HG03064 (cell line): ENCODE data around the gene EPHB2.
"Not testable (repeated sequence)": the region's sequence is repeated elsewhere in the genome, so short reads cannot be mapped to it uniquely, and the experiment has no call there.

Experiments
- ATAC-seq: cut with Tn5 transposase; IDR thresholded peaks from one replicate; pipeline ENCODE4 v1.9.1; 2021; ENCODE audit warnings: low read depth; ENCODE audit not compliant: unreplicated experiment

EPHB2 gene

DNA sequence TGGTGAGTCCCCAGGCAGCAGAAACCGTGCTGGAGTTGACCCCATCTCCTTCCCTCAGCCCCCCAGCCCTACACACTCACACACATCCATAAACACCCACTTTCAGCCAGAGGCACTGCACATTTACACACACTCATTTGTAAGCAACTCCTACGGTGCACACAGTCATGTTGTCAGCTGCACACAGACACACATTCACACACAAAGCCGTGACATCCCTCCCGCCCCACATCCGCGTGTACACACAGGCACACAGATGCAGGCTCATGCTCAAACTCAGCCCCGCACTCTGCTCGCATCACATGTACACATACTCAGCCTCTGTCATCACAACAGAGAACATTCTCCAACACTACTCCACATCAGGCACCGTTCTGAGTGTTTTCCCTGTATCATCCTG is 214.5 kb downstream of the EPHB2 start:
- no peak for ATAC-seq

DNA sequence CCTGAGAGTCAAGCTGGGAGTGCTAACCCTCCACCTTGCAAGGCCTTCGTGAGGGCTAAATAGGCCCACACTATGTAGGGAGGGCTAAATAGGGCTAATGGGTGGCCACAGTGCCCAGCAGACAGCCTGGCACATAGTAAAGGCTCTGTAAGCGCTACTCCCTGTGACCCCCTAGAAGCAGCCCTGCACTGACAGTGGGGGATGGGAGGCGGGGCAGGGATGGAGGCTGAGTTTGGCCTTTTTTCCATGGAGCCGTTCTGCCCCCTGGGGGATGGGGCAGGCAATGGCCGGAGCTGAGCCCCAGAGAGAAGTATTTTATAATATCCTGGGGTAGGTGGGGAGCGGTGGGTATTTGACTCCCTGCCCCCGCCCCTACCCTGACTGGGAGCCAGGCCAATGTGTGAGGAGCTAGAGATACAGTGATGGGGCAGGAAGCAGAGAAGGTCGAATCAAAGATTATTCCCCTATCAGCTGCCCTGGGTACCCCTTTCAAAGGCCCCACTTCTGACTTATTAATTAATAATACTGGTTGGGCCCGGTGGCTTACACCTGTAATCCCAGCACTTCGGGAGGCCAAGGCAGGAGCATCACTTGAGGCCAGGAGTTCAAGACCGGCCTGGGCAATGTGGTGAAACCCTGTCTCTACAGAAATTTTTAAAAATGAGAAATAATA is 219.7 kb downstream of the EPHB2 start:
- no peak for ATAC-seq

DNA sequence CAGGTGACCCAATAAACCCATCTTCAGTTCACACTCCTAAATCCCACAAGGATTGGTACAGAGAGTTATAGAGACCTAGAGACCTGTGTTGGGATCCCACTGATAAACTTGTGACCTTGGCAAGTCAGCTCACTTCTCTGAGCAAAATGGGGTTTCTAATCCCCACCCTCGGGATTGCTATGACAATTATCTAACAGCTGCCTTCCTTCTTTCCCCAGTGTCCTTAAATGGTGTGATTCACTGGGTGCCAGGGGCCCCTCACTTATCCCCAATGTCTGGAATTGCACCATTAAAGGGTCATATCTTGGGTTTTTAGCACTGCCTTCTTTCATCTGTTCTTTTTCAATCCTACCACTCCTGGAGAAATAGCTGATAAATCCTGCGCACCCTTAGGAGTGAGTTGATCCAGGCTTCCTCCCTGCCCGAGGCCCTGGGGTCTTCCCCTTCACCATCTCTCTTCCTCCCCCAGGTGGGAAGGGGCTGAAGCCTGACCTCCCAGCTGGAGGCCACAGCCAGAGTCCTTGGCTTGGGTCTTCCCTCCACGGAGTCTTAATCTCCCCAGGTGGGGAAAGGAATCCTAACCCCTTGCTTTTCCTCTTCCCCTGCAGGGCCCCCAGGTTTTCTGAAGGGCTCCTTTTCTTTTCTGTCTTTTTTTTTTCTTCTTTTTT is 222.3 kb downstream of the EPHB2 start:
- ATAC-seq = no peak

DNA sequence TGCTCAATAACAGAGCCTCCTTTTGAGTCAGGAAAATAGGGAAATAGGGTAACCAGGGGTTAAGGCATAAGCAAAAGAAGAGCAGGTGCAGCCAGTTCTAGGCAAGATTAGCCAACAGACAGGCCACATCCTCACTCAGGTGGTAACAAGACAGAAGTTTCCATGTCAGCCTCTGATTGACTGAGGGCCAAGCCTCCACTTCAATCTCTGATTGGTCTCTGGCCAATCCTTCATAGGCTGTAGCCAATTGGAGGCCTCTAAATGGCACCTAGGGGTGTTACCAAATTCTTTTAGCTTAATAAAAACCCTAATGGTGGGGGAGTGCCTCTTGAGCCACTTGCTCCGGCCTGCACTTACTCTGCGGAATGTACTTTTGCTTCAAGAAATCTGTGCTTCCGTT is 224.8 kb downstream of the EPHB2 start:
- no peak for ATAC-seq

DNA sequence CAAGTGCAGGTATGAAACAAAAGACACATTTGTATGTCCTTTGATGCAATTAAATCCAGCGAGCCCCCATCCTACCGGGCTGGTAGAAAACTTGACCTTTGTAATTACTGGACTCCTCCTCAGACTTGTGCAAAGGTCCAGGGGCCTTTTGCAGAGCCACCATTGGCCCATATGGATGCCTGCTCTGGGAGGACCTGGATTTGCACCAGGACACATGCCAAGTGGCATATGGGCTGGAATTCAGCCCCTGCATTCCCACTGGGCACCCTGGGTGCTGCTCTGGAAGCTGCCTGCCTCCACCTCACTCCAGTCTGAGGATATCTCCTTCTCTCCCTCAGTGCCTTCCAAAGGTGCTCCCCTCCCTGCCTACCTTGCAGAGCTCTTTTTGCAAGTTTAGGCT is 226.0 kb downstream of the EPHB2 start:
- ATAC-seq = no peak

DNA sequence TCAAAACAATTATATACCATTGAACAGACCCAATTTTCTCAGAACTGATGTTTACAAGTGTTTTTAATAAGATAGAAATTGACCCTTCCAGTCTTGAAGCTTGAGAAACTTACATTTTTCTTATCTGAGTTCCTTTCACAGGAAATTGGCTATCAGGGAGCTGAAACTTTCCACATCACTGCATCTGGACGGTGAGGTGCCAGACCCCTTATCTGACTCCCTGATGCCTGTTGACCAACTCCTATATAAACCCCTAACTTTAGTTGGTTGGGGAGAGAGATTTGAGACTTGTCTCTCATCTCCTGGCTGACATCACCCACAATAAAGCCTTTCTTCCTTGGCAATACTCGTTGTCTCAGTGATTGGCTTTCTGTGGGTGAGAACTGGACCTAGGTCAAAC is 230.6 kb downstream of the EPHB2 start:
- no peak for ATAC-seq

DNA sequence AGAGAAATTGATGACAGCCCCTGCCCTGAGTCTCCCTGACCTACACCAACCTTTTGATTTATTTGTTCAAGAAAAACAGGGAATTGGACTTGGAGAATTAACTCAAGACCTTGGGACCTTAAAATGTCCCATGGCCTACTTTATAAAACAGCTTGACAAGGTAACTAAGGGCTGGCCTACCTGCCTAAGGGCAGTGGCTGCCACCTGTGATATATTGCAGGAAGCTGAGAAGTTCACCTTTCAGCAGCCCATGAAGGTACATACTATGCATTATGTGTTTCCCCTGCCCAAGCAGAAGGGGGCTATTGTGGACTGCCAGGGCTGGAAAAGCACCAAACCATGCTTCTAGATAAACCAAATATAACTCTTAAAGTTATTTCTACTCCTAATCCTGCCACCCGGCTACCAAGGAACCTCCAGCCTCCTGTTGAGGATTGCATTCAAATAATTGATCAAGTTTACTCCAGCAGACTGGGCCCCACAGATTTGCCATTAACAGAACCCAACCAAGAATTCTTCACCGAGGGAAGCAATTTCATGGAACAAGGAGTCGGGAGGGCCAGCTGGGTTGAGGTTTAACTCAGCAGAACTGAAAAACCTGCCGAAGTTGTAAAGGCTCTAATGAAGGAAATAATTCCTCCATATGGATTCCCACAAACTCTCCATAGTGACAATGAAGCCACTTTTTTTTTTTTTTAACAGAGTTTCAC is 233.9 kb downstream of the EPHB2 start:
- ATAC-seq = no peak

DNA sequence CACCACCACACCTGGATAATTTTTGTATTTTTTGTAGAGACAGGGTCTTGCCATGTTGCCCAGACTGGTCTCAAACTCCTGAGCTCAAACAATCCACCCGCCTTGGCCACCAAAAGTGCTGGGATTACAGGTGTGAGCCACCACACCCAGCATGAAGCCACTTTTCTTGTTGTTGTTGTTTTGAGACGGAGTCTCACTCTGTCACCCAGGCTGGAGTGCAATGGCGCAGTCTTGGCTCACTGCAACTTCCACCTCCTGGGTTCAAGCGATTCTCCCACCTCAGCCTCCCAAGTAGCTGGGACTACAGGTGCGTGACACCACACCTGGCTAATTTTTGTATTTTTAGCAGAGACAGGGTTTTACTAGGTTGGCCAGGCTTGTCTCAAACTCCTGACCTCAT is 234.5 kb downstream of the EPHB2 start:
- not testable (repeated sequence) for ATAC-seq

DNA sequence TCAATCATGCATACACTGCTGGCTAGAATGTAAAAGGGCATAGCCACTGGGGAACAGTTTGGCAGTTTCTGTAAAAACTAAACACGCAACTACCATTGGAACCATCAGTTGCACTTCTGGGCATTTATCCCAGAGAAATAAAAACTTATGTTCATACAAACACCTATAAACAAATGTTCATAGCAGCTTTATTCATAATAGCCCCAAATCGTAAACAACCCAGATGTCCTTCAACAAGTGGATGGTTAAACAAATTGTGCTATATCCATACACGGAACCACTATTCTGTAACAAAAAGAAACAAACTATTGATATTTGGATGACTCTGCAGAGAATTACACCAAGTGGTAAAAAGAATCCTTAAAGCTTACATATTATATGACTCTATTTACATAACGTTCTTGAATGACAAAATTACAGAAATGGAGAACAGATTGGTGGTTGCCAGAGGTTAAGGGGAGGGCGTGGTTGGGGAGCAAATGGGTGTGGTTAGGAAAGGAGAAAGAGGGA is 239.2 kb downstream of the EPHB2 start:
- ATAC-seq = no peak

DNA sequence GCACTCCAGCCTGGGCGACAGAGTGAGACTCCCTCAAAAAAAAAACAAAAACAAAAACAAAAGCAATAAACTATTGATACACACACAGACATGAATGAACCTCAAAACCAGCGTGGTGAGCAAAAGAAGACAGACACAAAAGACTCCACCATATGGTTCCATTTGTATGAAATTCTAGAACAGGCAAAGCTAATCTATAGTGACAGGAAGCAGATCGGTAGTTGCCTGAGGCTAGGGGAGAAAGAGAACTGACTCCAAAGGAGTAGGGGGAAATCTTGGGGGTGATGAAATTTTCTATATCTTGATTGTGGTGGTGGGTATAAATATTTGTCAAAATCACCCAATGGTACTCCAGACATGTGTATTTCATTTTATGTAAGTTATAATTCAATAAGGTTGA is 241.2 kb downstream of the EPHB2 start:
- no peak for ATAC-seq

DNA sequence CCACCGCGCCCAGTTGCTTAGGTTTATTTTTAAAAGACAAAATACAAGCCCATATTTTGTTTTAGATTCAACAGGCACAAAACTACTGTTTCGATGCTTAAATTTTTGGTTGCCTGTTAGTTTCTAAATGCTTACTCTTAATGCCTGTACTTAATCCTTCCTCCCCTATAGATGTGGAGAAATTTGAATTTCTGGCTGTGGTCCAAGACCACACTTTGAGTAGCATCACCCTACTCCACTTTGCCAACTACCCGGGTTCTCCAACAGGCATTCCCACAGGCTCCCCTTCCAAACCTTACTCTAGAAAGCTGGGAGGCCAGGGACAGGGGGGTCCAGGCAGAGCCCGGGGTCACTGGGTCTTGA is 242.0 kb downstream of the EPHB2 start:
- no peak for ATAC-seq

DNA sequence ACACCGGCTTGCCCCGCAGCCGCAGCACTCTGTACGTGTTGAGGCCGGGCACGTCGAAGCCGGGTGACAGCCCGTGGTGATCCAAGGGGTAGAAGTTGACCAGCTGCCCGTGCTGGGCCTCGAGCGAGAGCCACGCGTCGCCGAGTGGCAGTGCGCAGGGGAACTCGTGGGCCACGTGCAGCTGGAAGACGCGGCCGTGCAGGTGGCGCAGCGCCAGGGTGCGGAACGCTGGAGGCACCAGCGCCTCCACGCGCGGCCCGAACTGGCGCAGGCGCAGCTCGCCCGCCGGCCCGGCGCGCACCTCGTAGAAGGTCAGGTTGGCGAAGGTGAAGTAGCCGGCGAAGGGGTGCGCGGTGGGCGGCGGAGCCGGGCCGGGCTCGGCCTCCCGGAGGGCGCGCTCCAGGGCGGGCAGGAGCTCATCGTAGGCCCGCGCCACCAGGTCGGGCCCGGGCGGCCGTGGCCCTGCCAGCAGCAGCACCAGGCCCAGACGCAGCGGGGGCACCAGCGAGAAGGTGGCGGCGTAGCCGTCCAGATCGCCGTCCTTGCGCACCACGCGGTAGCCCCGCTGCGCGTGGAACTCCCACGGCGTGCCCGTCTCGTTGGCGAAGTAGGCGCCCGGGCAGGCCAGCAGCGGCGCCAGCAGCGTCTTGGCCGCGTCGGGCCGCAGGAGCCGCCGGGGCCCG is 242.6 kb downstream of the EPHB2 start:
- no peak for ATAC-seq

DNA sequence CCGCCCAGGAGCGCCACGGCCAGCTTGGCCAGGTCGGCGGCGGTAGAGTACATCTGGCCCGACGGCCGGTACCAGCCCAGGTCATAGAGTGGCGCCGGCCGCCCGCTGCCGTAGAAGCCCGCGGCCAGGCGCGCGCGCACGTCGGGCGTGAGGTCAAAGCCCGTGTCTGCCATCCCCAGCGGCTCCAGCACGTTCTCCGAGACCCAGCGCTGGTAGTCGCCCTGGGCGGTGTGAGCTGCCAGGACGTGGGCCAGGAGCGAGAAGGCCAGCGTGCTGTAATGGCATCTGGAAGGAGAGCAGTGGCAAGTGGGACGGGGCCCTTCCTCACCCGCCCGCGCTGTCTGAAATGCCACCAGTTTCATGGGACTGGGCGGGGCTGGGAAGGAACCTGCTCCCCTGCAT is 243.1 kb downstream of the EPHB2 start:
- no peak for ATAC-seq

DNA sequence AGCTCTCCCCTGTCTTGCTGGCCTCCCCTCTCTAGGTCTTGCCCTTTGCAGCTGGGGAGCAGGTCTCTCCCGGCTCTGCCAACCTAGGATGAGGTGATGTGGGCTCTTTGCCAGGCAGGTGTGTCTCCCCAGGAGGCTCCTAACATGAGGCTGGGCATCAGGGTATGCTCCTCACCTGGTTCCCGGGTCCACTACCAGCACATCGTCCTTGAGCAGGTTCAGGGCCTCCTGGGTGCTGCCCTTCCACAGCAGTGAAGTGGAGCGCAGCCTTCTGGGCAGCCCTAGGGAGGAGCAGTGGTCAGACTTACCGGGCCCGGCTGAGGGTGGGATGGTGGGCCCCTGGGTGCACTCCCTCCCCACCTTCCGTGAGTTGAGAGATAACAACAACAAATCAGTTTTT is 244.5 kb downstream of the EPHB2 start:
- no peak for ATAC-seq

DNA sequence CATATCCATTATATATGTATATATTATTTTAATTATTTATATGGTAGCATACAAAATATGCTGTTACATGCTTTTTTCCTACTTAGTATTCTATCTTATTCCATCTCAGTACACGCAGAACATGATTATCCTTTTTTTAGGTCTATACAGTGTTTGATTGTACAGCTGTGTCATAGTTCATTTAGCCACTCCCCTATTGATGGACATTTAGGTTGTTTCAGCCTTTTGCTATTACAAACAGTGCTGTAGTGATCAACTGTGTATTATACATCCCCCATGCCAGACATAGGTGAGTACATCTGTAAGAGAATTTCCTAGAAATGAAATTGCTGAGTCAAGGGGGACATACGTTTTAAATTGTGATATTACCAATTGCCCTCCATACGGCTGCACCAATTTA is 246.4 kb downstream of the EPHB2 start:
- ATAC-seq = no peak

DNA sequence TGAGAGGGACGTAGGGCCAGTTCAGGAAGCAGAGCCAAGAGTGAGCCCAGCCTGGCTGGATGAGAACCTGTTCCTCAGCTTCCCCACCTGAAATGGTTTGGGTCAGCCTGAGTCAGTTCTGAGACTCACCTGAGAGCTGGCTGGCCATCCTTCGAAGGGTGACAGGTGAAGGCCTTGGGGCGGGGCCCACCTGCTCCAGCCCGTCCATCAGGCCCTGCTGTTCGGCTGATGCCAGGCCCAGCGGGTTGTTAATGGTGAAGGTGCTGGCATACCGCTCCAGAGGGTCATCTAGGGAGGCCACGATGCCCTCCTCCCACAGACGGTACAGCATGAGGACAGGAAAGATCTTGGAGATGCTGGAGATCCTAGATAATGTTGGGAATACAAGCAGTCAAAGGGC is 247.9 kb downstream of the EPHB2 start:
- no peak for ATAC-seq

DNA sequence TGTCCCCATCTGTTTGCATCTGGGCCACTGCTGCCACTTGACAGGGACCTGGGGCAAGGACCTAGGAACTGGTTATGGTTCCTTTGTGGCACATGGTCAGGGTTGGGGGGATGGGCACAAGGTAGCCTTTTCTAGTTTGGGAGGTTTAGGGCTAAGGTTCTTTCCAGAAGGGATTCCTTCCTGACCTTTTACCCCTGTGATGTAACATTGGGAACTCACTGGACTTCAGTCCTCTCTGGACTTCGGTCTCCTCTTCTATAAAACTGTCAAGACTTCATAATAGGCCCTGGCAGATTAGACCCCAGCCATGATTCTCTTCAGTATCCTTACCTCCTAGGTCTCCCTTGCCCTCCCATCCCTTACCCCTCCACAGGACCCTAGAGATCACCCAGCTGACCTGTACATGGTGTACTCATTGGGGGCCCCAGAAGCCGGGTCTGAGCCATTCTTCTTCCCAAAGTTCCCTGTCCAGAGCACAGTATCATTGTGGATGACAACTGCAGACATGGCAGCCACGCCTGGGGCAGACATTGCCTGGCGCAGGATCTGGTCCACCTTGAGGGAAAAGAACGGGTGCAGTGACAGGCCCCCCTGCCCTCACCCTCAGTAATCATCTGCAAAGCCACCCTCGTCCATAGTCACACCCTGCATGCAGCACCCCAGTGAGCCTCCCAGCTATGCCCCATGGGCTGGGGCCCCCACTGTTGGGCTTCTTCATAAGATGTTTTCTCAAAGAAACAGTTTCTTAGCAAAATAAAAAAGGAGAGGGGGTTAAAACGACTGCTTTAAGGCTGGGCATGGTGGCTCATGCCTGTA is 249.1 kb downstream of the EPHB2 start:
- ATAC-seq = no peak

DNA sequence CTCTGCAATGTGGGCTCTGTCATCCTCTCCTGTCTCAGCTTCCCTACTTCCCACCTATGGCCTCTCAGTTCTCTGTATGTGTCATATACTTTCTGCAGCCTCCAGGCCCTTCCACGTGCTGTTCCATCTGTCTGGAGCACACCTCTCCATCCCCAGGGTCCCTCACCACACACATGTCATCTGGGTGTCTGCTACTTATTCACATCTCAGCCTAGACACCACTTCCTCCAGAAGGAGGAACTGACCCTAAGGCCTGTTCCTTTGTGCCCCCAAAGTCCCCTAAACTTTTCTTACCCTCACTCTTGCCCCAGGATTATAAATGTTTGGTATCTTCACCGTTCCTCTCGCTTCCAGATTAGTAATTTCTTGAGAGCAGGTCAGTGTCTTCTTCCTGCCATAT is 251.9 kb downstream of the EPHB2 start:
- no peak for ATAC-seq

DNA sequence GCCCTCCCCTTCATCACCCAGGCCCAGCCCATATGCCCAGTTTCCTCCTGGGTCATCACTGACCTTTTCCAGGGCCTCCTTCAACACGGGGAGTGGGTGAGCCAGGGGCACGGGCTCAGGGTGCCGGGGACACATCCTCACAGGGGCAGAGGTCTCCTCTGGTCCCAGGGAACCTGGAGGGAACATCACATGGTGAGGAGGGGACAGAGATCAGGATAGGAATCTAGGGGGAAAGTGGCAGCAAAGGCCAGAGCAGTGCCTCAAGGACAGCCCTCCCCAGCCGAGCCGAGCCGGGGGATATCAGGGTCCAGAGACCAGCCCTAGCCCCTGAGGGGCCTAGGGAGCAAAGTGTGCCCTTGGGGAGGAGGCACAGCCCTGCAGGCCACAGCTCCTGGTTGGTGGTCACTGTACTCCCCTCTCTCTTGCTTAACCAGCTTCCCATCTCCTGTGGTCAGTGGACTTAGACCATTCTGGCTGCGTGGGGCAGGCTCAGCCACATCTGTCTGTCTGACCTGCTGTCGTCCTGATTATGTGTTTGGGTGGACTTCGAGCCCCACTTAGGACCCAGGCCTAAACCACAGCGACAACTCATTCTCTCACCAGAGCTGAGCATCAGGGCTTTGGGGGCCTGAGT is 252.5 kb downstream of the EPHB2 start:
- no peak for ATAC-seq

DNA sequence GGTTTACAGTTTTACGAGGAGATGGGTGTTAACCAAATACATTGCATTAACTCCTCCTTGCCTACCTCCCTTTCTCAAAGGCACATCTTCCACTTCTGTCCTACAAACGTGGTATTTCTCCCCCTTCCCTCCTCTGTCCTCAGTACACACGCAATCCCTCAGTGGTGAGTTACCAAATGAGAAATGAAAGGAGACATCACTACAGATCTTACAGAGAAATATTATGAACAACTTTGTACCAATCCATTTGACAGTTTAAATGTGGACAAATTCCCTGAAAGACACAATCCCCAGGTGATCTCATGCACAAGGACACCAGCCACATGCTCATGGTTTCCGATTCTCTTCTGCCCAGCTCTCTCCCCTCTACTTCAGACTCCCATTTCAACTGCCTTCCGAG is 255.7 kb downstream of the EPHB2 start:
- no peak for ATAC-seq
